Measurements from ENCODE around the gene THAP3.
A peak's percentile ranks its signal among the peaks of the same experiment; 100 is the strongest.
"Not testable (repeated sequence)": the region's sequence is repeated elsewhere in the genome, so short reads cannot be mapped to it uniquely, and the experiment has no call there.

The THAP3 gene

GRCh38 chr1:6631058-6631457 lies 6.4 kb downstream of the THAP3 start:
- TF ChIP-seq POLR2A (IDR thresholded peaks at IDR 0.05; ENCODE audit: low read depth, low read length) (no peak), TAF1 (IDR thresholded peaks at IDR 0.05; ENCODE audit: borderline replicate concordance, low read depth, low read length) (no peak), POLR2AphosphoS5 (IDR thresholded peaks at IDR 0.05; ENCODE audit: low read depth, low read length) (no peak)
- DNase-seq (ENCODE audit: insufficient read length): no peak
- FAIRE-seq: no peak

GRCh38 chr1:6632588-6633514 lies 8.2 kb downstream of the THAP3 start:
- DNase-seq (ENCODE audit: insufficient read length) (no peak), FAIRE-seq (no peak)
- no peak for TF ChIP-seq POLR2A (IDR thresholded peaks at IDR 0.05; ENCODE audit: low read depth, low read length)
- no peak for TF ChIP-seq POLR2AphosphoS5 (IDR thresholded peaks at IDR 0.05; ENCODE audit: low read depth, low read length)
- no peak for TF ChIP-seq TAF1 (IDR thresholded peaks at IDR 0.05; ENCODE audit: borderline replicate concordance, low read depth, low read length)

- DNase-seq (ENCODE audit: insufficient read length) (peak; percentile 46), FAIRE-seq (no peak)
- TF ChIP-seq POLR2AphosphoS5 (IDR thresholded peaks at IDR 0.05; ENCODE audit: low read depth, low read length): peak; percentile 18; the same call in 1 of the 2 replicates
- no peak for TF ChIP-seq TAF1 (IDR thresholded peaks at IDR 0.05; ENCODE audit: borderline replicate concordance, low read depth, low read length)
These were observed 9.8 kb downstream of the THAP3 start for GRCh38 chr1:6634371-6635052.

DNA sequence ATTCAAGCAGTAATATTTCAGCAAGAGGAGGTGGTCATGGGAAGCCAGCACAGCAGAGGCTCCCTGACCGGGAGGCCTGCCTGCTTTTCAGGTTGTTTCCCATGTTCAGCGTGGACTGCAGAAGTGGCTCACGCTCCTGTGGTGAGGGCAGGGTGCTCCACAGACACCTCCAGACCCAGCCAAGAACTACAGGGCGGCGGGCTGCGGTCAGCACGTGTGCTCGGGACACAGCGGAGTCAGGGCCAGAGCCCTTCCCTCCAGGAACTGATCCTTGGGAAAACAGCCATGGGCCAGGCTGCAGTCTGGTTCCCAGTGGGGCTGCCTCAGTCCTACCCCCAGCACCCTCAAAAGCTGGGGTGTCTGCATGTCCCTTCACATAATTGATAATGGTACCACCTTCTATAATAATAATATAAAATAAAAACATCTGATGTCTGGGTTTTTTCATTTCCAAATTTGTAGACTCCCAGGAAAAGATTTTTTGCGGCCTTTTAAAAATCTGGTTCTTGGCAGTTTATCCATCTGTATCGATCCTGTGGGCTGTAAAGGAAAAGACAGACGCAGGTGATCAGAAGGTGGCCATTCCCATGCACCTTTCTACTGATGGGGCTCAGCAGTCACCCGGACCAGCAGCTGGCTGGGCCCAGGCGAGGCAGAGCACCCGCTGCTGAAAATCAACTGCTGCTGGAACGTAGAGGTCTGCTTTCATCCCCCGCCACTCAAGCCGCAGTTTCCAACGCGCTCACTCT lies 10.7 kb downstream of the THAP3 start:
- DNase-seq (ENCODE audit: insufficient read length) (no peak), FAIRE-seq (no peak)
- TF ChIP-seq TAF1 (IDR thresholded peaks at IDR 0.05; ENCODE audit: borderline replicate concordance, low read depth, low read length) (no peak), POLR2AphosphoS5 (IDR thresholded peaks at IDR 0.05; ENCODE audit: low read depth, low read length) (no peak), POLR2A (IDR thresholded peaks at IDR 0.05; ENCODE audit: low read depth, low read length) (no peak)

- no peak for TF ChIP-seq POLR2A (IDR thresholded peaks at IDR 0.05; ENCODE audit: low read depth, low read length)
- TF ChIP-seq POLR2AphosphoS5 (IDR thresholded peaks at IDR 0.05; ENCODE audit: low read depth, low read length): no peak
- no peak for TF ChIP-seq TAF1 (IDR thresholded peaks at IDR 0.05; ENCODE audit: borderline replicate concordance, low read depth, low read length)
- DNase-seq (ENCODE audit: insufficient read length) (no peak), FAIRE-seq (no peak)
These were observed 11.5 kb downstream of the THAP3 start for GRCh38 chr1:6635910-6636760.

- DNase-seq (ENCODE audit: insufficient read length); FAIRE-seq: not testable (repeated sequence)
These were observed 12.1 kb downstream of the THAP3 start for GRCh38 chr1:6636778-6637177.

GRCh38 chr1:6637770-6638169 lies 13.1 kb downstream of the THAP3 start:
- DNase-seq (ENCODE audit: insufficient read length) (no peak), FAIRE-seq (no peak)
- TF ChIP-seq TAF1 (IDR thresholded peaks at IDR 0.05; ENCODE audit: borderline replicate concordance, low read depth, low read length) (no peak), POLR2AphosphoS5 (IDR thresholded peaks at IDR 0.05; ENCODE audit: low read depth, low read length) (no peak), POLR2A (IDR thresholded peaks at IDR 0.05; ENCODE audit: low read depth, low read length) (no peak)

GRCh38 chr1:6638226-6638625 lies 13.6 kb downstream of the THAP3 start:
- DNase-seq (ENCODE audit: insufficient read length) (no peak), FAIRE-seq (no peak)
- TF ChIP-seq POLR2A (IDR thresholded peaks at IDR 0.05; ENCODE audit: low read depth, low read length) (no peak), TAF1 (IDR thresholded peaks at IDR 0.05; ENCODE audit: borderline replicate concordance, low read depth, low read length) (no peak), POLR2AphosphoS5 (IDR thresholded peaks at IDR 0.05; ENCODE audit: low read depth, low read length) (no peak)

DNA sequence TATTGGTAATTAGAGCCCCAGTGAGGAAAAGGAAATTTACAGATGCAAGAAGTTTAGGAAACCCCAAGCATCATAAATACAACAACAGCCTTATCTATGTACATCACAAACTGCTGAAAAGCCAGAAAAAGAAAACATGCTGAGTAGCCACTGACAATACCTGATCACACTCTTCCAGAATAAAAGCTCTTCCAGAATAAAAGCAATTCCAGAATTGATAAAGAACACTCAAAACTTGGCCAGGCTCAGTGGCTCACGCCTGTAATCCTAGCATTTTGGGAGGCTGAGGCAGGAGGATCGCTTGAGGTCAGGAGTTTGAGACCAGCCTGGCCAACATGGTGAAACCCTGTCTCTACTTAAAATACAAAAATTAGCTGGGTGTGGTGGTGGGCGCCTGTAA lies 16.2 kb downstream of the THAP3 start:
- FAIRE-seq; DNase-seq (ENCODE audit: insufficient read length): not testable (repeated sequence)

GRCh38 chr1:6645018-6645417 lies 20.4 kb downstream of the THAP3 start:
- TF ChIP-seq POLR2A (IDR thresholded peaks at IDR 0.05; ENCODE audit: low read depth, low read length) (no peak), POLR2AphosphoS5 (IDR thresholded peaks at IDR 0.05; ENCODE audit: low read depth, low read length) (no peak), TAF1 (IDR thresholded peaks at IDR 0.05; ENCODE audit: borderline replicate concordance, low read depth, low read length) (no peak)
- FAIRE-seq: no peak
- no peak for DNase-seq (ENCODE audit: insufficient read length)

Measured in GM12892 (cell line).